ENCODE data around the gene NAPA.
A peak's percentile ranks its signal among the peaks of the same experiment; 100 is the strongest.
"Not testable (repeated sequence)": the region's sequence is repeated elsewhere in the genome, so short reads cannot be mapped to it uniquely, and the experiment has no call there.

NAPA gene

DNA sequence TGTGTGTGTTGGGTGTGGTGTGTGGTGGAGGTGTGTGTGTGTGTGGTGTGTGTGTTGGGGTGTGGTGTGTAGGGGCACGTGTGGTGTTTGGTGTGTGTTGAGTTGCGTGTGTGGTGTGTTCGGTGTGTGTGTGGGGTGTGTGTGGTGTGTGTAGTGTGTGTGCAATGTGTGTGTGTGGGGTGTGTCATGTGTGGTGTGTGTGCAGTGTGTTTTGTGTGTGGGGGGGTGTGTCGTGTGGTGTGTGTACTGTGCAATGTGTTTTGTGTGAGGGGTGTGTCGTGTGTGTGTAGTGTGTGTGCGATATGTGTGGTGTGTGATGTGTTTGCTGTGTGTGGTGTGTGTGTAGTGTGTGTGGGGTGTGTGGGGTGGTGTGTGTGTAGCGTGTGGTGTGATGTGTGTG lies 24.8 kb downstream of the NAPA start:
- no peak for DNase-seq
- intact Hi-C loops (cut with DNase I) = no loop called here

DNA sequence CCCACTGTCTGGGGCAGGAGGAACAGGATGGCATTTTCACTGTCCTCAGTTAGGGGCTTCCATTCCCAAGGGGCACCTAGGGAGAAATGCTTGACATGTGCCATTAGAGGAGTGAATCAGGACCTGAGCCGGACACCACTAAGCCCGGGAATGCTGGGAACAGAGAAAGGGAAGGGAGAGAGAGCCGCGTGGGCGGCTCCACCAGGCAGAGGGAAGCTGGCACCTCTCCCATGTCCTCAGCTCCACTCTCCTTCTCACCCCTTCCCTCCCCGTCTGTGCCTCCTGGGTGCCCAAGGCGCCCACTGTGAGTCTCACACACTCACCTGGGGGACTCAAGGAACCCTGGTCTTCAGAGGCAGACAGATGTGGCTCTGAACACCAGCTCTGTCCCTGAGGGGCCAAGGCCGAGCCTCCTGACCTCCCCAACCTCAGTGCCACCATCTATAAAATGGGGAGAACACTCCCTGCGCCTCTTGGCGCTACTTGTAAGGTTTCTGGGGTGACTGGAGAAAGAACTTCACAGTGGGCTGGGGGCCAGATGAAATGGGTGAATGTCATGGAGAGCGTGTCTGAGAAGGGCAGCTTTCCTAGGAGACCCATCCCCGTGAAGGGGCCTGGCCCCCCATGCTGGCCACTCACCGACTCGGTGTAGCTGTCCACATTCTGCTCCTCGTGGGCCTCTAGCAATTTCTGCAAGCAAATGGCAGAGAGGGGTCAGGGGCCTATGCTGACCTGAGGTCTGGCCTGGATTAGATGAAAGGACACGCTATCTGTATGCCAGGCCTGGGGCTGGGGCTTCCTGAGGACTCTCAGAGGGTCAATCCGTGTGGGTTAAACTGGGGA lies 25.6 kb downstream of the NAPA start:
- peak in 2 of 10 donors; percentile 88 to 90 for DNase-seq
- intact Hi-C loops (cut with DNase I) = no loop called here

DNA sequence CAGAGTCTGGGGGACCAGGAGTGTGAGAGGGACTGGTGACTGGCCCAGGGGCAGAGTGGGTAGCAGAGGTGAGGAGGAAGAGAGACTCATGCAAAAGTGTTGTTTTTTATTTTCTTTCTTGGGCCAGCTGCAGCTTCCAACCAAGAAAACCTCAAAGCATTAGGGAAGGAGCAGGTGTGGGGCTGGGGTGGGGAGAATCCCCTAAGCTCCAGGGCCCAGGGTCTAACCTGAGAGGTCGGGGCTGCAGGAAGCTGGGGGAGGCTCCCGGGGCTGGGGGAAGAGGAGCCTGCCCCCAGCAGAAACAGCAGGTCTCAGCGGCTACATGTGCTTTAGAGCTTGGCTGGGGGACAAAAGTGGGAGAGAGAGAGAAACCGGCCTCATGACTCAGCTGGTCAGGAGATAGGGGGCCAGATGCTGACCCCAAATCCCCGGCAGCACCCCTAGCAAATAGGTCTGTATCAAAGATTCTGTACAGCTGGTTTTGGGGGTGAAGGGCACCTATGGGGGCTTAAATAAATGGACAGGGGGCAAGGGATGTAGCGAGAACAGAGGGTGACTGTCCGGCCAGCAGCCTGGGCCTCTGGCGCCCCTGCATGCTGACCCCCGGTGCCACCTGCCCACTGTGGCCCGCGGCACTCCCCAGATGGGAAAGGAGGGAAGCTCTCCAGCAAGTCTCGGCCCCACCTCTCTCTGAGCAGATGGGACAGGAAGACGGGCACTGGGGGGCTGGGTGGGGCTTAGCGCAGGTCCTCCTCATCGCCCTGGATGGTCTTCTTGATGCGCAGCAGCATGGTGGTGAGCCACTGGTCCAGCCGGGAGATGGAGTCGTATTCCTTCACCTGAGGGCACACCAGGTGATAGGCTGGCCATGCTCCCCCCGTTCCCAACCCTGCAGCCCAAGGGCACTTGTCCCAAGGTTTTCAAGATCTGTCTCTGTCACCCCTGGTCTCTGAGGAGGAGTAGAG lies 27.0 kb downstream of the NAPA start:
- DNase-seq = peak in 2 of 10 donors; percentile 72 to 79
- intact Hi-C loops (cut with DNase I) = no loop called here

- intact Hi-C loops (cut with DNase I) = no loop called here
- peak in 2 of 10 donors; percentile 52 to 75 for DNase-seq
Measured at GRCh38 chr19:47486900-47487299, 28.0 kb downstream of the NAPA start.

DNA sequence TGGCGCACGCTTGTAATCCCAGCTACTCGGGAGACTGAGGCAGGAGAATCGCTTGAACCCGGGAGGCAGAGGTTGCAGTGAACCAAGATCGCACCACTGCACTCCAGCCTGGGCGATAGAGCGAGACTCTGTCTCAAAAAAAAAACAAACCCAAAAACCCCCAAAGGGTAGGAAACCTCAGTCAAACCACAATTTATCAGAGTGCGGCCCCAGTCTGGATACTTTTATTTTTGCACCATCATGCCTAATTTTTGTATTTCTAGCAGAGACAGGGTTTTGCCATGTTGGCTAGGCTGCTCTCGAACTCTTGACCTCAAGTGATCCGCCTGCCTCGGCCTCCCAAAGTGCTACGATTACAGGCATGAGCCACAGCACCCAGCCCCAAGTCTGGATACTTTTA lies 28.6 kb downstream of the NAPA start:
- DNase-seq; intact Hi-C loops (cut with DNase I): not testable (repeated sequence)

DNA sequence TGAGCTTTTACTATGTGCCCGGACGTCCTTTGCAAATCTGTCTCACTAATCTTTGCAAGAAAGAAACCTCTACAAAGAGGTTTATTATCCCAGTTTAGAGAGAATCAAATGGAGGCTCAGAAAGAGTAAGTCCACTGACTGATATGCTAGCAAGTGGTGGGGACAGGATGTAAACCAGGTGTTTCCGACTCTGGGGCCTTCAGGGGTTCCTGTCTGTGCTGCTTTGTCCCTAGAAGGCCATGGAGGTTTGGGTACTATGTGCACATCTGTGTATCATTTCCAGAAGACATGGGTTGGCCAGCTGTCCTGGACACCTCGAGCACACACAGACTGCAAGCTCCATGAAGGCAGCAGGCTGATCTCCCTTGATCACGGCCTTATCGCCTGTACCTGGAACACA lies 29.7 kb downstream of the NAPA start:
- DNase-seq = peak in 1 of 10 donors; percentile 25
- intact Hi-C loops (cut with DNase I) = loop anchor here (2.0 kb wide), 1 partner anchor 30 kb away; the partner anchor contains the start of gene NAPA

DNA sequence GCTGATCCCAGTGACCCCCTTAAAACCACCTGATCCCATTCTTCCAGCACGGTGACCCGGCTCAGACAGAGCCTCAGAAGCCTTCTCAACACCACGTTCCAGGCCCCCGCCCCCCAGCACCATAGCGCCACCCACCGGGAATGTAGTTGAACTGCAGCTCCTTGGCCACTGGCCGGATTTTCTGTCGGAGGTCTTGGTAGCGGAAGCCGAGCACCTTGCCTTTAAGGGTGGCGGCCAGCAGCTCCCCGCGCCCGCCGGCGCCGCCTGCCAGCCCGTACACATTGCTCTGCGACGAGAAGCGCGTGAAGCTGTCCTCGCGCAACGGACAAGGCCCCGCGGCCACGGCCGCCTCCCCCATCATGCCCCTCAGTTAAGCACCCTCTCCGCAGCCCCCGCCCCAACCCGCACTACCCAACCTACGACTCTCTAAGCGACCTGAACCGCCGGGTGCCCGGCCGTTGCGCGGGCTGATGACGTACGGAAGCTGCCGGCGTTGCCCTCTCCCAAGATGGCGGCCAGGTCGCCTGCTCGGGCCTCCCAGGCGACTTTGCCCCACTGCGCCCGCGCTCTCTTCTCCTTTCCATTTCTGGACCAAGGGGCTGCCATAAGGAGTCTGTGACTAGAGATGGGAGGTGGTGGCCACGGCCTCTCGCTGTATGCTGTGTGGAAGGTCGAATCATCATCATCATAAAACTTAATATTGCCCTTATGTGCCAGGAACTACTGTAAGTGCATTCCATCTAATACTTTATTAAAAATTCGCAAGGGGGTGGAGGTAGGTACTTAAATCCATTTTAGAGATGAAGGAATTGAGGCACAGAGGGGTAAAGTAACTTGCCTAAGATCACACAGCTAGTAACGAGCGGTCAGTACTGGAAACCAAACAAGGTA lies 30.8 kb downstream of the NAPA start, which contains the start of gene KPTN:
Gene KPTN (minus strand): TSS at position 420 of the 891 bp plus-strand sequence. CDS start 59 bp downstream, at position 361.
- DNase-seq = peak; percentile 80 to 98 (median 84)

DNA sequence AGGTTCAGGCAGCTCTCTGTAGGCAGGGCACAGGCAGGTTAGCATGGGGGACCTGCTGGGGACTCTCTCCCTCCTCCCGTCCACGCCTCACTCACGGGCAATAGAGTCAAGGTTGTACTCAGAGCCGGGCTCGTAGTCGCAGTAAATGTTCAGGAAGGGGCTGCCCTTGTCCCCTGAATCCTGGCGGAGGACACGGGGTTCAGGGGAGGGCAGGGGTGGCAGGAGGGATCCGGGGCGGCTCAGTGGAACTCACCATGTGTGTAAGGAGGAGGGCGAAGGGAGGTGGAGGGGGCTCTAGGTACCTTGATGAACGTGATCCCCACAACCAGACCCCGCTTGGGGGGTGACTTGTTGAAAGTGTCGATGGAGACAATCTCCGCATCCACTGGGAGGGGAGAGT lies 31.7 kb downstream of the NAPA start:
- peak in 1 of 10 donors; percentile 79 for DNase-seq
- intact Hi-C loops (cut with DNase I) = no loop called here

More for the DNA sequence above, 30.8 kb downstream of the NAPA start, which contains the start of gene KPTN:
- intact Hi-C loops (cut with DNase I) = loop anchor here (2.0 kb wide), 1 partner anchor 31 kb away; the partner anchor contains the start of gene NAPA

DNA sequence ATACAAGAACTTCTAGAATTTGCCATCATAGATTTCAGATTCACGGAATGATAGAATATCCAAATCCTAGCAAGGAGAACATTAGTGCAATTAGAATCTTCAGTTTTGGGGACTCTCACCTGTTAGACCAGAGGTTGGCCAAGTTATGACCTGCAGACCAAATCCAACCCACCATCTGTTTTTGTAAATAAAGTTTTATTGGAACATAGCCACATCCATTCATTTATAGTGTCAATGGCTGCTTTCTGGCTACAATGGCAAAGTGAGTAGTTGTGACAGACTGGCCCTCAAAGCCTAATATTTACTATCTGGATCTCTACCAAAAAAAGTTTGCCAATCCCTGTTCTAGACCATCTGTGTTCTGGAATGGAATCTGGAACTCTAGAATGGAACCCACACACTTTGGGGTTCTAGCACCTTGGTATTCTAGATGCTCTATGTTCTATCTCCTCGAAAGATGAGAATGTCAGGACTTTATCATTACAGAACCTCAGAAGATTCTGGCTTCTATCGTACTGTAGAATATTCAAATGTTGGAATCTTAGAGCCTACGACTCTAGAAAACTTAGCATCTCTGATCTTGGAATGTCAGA lies 33.3 kb downstream of the NAPA start:
- intact Hi-C loops (cut with DNase I) = no loop called here
- DNase-seq = no peak

DNA sequence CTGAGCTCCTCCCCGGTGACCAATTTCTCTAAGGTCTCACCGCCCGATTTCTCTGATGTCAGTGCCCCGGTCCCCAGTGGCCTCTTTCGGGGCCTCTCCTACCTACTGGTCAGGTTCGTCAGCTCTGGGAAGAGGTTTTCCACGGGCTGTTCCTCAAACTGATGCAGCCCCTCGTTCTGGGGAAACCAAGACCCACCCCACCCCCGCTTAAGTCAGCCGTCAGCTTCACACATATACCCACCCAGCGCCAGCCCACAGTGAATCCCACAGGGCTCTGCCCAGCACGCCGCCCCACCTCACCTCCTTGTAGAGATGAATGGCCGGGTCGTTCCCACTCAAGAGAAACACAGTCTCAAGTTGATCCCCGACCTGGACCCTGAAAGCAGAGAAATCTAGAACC lies 34.2 kb downstream of the NAPA start:
- intact Hi-C loops (cut with DNase I) = no loop called here
- DNase-seq = peak in 1 of 10 donors; percentile 72

GRCh38 chr19:47479701-47480503 lies 35.0 kb downstream of the NAPA start:
- DNase-seq = peak in 2 of 10 donors; percentile 20 to 83
- intact Hi-C loops (cut with DNase I) = no loop called here

DNA sequence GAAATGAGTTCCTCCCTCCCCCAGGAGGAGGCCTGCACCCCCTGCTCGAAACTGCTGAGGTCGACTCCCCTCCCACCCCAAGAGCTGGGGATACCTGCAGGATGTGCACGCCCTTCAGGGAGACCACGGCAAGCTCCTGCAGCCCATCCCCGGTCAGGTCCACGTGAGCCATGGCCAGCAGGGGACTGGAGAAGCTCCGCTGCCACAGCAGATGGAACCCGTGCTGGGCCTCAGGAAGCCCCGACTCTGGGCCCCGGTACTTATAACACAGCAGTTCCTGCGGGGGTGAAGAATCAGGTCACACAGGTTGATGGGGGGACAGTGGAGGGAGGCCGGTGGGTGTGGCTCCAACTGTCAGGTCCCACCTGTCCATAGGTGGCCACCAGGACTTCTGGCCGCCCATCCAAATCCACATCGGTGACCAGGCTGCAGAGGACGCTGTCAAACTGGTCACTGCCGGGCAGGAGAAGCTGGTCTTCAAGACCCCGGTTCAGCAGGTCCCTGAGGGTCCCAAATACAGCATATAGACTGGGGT lies 38.4 kb downstream of the NAPA start:
- peak in 1 of 10 donors; percentile 29 for DNase-seq
- intact Hi-C loops (cut with DNase I) = no loop called here

- DNase-seq = no peak
- intact Hi-C loops (cut with DNase I) = no loop called here
Measured at GRCh38 chr19:47475465-47475864, 39.4 kb downstream of the NAPA start.

DNA sequence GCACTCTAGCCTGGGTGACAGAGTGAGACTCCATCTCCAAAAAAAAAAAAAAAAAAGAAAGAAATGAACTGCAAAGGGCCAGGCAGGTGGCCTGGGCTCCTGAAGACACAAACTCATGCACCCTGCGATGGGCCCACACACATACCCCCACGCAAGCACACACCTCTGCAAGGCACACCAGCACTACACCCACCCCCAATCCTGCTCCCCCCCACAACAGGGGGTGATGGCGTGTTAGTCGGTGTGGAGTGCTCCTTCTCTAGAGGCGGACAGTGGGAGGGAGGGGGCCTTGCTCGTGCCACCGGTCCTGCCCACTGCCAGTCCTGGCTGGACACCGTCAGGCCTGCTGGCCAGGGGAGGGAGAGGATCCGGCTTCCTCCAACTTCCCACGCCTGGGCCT lies 41.5 kb downstream of the NAPA start:
- DNase-seq = peak in 1 of 10 donors; percentile 40
- intact Hi-C loops (cut with DNase I) = no loop called here

GRCh38 chr19:47471733-47472457 lies 43.0 kb downstream of the NAPA start, which contains the start of gene SLC8A2:
Gene SLC8A2 (minus strand): TSS chr19:47471893. CDS start chr19:47466403, 5,490 bp downstream.
- intact Hi-C loops (cut with DNase I) = no loop called here
- peak in 9 of 10 donors; percentile 43 to 93 (median 67) for DNase-seq

- DNase-seq = peak in 1 of 10 donors; percentile 47
Measured at GRCh38 chr19:47471381-47471732, 43.5 kb downstream of the NAPA start.

DNA sequence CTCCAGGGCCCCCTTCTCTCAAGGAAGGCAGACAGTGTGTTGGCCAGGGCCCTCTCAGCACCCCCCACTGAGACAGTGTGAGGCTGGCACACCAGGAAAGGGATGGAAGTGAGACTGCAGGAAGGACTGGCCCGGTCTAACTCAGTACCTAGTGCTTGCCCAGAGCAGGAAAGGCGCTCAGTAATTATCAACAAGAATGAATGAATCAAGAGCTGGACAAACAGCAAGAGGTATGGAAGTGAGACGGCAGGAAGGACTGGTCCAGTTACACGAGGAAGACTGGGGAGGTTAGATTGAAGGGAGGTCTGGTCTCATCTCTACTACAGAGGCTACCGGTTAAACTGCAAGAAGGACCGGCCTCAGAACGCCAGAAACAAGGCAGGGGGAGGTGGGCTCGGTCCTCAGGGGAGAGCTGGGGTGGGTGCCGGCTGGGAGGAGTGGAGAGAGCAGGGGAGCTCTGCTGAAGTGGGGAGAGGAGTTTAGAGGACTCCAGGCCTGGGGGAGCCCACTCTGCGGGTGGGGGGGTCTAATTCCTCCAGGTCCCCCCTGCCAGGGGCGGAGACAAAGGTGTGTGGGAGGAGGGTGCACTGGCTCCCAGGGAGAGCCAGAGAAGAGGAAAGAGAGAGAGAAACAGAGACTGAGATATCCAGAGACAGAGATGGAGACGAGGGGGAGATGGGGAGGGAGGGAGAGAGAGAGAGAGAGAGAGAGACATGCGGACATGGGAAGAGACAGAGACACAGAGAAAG lies 44.2 kb downstream of the NAPA start:
- peak in 1 of 10 donors; percentile 68 for DNase-seq
- intact Hi-C loops (cut with DNase I) = no loop called here

More at GRCh38 chr19:47471381-47471732, 43.5 kb downstream of the NAPA start:
- intact Hi-C loops (cut with DNase I) = no loop called here

Measured in posterior cingulate gyrus (tissue), 11 donors.